ENCODE measurements around the gene ARL8B. TPM values are rescaled to one million over a fixed set of nuclear protein-coding genes. Genes with fewer than 3 reads are reported as not detected.

ARL8B gene
- total and polyA plus RNA-seq, 9 of the 15 experiments (the other 6 are each of a cell fraction or from before 2014, with no cell fraction given) = 28.5 to 99.4 (median 77.2) TPM

DNA sequence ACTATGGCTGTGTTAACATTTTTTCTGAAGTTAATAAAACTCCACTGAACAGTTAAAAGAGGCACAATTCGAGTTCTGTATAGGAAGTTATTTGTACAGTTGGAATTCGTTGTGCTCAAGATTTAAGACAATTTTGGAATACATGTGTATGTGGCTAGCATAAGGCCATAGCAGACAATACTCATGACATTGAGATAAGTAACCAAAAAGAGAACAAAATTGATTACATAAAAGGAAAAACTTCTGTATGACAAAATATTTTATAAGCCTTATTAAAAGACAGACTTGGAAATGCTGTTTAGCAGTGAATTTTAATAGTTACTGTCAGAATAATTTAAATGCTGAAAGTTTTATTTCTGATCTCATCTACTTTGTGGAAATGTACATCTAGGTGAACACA lies 47.7 kb downstream of the ARL8B start (continued):
- no peak for TF ChIP-seq L3MBTL2 (IDR thresholded peaks at IDR 0.05)
- no peak for TF ChIP-seq KLF6 (CRISPR knock-in tag; IDR thresholded peaks at IDR 0.05; ENCODE audit: borderline replicate concordance)
- no peak for TF ChIP-seq MAFG (tag; conservative IDR thresholded peaks at IDR 0.05)
- no peak for TF ChIP-seq CHD1 (IDR thresholded peaks at IDR 0.05; ENCODE audit: low read length)

DNA sequence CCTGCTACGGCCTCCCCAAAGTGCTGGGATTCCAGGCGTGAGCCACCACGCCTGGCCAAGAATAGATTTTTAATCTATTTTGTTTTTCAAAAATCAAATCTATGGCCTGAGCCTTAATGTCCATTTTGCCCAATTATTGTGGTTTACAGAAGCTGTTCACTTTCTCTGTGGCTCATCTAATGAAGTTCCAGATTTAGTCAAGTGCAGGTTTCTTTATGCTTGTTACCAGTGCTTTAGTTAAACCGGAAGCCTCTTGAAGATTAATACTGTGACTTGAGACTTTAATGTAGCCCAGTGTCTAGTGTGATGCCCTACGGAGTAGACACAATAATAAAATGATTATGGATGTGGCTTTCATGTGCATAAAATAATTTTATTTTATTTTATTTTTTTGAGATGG lies 48.9 kb downstream of the ARL8B start:
- peaks cover 55% of the 10 kb centered on the region for H3K36me3 ChIP-seq (ENCODE audit: control insufficient read depth, insufficient read depth, low read length)
- H3K27ac ChIP-seq (ENCODE audit: extremely low read depth, low read depth, low read length) = no peak overlapping the region
- ChIA-PET CTCF (ENCODE audit: low intra/inter-chr PET ratio) (no interaction called here), POLR2A (interaction anchor here (1.2 kb wide), 1 partner anchor 18 kb away, joined by 3 read pairs; no protein-coding TSS in a partner anchor)
- in situ Hi-C loops (cut with MboI) = no loop called here
- ATAC-seq (no peak), DNase-seq (ENCODE audit: extremely low read depth in 1 of 4, low spot score in 3 of 4) (no peak), FAIRE-seq (no peak)
- H3K4me1 ChIP-seq (replicated peaks in 1 of 2; ENCODE audit: control insufficient read depth in 2 of 2, insufficient read depth in 2 of 2, low read length in 2 of 2) = peaks cover 0 to 17% of the 10 kb centered on the region in 2 experiments; a peak in 3 of 5 replicates
- no TSS peak for BruUV-seq (replicated peaks)
- H2AFZ ChIP-seq (ENCODE audit: low read depth, low read length) = no peak overlapping the region
- 97% methylated on average over 5 of the region's 5 CpGs for WGBS (ENCODE audit: insufficient coverage, low coverage, missing lambda C conversion rate)
- TF ChIP-seq ELF1 (tag; IDR thresholded peaks at IDR 0.05) = no peak
- TF ChIP-seq BHLHE40 (IDR thresholded peaks at IDR 0.05; ENCODE audit: low read length) = no peak
- no peak for TF ChIP-seq NFRKB (IDR thresholded peaks at IDR 0.05; ENCODE audit: low read depth)
- TF ChIP-seq SPI1 (IDR thresholded peaks at IDR 0.05; ENCODE audit: borderline replicate concordance, low read depth, low read length) = no peak
- intact Hi-C loops (cut with micrococcal nuclease) = no loop called here
- H3K4me3 ChIP-seq = no peak overlapping the region
- H3K9me3 ChIP-seq (replicated peaks; ENCODE audit: control insufficient read depth, insufficient read depth, low read depth, low read length) = no peaks in the 10 kb centered on the region
- no peak overlapping the region for H3K4me2 ChIP-seq (ENCODE audit: insufficient read depth, low read length)
- H3K79me2 ChIP-seq (ENCODE audit: control insufficient read depth, insufficient read depth, low read length) = peaks cover 46% of the 10 kb centered on the region
- no peaks in the 10 kb centered on the region for H3K27me3 ChIP-seq (ENCODE audit: control insufficient read depth in 2 of 2, insufficient read depth in 2 of 2, low read length in 2 of 2)
- H3K9ac ChIP-seq (ENCODE audit: insufficient read depth in 1 of 2, low read depth in 2 of 2, low read length in 2 of 2) = no peak overlapping the region
- H3K9me1 ChIP-seq (ENCODE audit: control insufficient read depth, insufficient read depth, low read length) = no peaks in the 10 kb centered on the region
- H4K20me1 ChIP-seq (replicated peaks; ENCODE audit: control insufficient read depth, insufficient read depth, low read length) = peaks cover 2% of the 10 kb centered on the region; the same call in 1 of the 2 replicates

All from K562 (cell line).